GM21723 (cell line): ENCODE results near the gene FHAD1.

Experiments
- ATAC-seq: cut with Tn5 transposase; IDR thresholded peaks from one replicate; pipeline ENCODE4 v1.9.1; 2021; ENCODE audit warnings: mild to moderate bottlenecking, moderate library complexity; ENCODE audit not compliant: unreplicated experiment

FHAD1 gene

GRCh38 chr1:15245593-15246360 is 1.2 kb upstream of the FHAD1 start:
- no peak for ATAC-seq

DNA sequence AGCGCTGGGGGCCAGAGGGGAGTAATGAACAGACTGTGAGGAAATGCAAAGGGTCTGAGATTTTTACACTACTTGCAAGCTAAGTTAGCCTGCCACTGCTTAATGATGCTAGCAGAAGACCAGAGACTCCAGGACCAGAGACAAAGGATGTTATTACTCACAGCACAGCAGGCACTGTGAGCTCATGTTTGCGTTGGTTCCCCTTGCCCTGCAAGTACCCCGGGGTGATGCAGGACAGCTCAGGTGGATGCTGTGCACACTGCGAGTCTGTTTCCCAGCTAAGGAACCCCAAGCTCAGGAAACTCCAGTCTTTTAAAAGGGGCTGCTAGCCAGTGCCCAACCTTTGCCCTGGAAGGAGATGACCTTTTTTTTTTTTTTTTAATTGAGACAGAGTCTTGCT is 1.2 kb downstream of the FHAD1 start:
- ATAC-seq = no peak

DNA sequence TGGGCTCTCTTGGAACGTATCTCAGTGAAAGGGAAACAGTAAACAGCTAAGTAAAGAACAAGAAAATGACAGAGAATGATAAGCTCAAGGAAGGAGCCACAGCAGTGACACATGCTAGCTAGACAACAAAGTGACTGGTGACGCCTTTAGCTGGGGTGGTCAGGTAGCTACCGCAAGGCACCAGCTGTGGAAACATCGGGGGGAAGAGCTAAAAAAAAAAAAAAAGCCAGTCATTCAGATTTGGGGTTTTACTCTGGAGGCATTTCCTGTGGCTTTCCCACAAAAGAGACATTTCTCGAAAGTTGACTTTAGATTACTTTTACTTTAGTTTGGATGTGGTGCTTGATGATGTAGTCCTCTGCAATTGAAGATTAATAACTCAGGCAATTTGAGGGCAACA is 2.1 kb downstream of the FHAD1 start:
- ATAC-seq = no peak

- no peak for ATAC-seq
These were observed 5.1 kb downstream of the FHAD1 start for GRCh38 chr1:15251857-15252835.

GRCh38 chr1:15254559-15254958 is 7.5 kb downstream of the FHAD1 start:
- ATAC-seq = no peak

DNA sequence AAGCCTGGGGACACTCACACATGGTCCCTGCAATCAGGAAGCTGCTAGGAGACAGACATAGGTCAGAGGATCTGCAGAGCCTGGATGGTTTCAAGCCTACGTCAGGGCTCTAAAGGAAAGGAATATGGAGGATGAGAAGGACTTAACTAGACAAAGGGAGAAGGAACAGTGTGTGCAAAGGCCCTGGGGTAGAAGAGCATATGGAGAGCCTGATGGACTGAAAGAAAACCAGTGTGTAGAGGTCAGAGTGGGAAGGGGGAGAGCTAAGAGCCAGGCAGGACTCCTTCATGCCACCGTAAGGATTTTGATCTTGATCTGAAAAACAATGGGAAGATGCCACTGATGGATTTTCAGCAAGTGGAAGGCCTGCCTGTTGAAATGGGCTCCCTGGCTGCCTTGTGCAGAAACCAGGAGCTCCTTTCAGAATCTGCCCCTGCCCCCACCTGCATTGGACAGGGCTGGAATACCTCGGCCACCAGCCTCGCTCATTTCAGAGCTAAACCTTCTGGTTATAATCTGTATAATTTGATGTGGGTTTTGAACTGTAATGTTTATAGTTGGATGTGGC is 8.6 kb downstream of the FHAD1 start:
- no peak for ATAC-seq

DNA sequence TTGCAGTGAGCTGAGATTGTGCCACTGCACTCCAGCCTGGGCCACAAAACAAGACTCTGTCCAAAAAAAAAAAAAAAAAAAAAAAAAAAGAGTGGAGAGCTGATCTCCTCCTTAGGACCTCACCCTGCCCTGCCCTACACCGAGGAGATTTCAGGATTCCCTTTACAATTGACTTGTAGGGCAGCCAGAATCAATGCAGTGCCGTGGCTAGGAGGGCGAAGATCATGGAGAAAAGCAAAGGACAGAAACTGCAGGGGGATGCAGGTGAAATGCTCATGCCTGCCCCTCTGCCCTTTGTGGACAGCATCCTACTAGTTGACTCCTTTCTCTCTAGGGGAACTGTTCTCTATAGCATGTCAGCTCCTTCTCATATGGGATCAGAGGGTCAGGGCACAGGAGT is 9.6 kb downstream of the FHAD1 start:
- ATAC-seq = no peak

- ATAC-seq = no peak
These were observed 10.3 kb downstream of the FHAD1 start for GRCh38 chr1:15257309-15257708.

DNA sequence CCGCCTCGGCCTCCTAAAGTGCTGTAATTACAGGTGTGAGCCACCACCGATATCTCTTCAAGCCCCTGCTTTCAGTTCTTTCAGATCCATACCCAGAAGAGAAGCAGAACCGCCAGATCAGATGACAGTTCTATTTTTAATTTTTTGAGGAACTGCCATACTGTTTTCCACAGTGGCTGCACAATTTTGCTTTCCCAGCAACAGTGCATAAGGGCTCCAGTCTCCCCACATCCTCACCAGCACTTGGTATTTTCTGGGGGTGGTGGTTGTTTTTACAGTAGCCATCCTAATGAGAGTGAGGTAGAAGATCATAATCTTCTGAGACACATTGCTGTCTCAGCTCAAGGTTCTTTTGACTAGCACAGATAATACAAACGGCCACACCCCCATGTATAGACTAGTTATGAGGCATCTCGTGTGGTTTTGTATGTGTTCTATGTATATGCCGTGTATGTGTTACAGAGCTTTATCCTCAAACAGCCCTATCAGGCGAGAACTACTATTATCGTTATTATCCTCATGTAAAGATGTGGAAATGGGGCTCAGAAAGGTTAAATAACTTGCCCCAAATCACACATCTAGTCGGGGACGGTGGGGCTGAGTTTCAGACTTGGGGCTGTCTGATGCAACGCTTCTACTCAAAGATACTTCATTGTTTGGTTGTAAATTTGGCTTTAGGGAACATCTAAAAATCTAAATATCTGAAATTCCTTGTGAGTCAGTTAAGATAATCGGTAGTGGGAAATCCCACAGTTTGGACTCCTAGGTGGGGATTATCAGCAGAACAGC is 12.0 kb downstream of the FHAD1 start:
- no peak for ATAC-seq

GRCh38 chr1:15259622-15260007 is 12.6 kb downstream of the FHAD1 start:
- no peak for ATAC-seq

- ATAC-seq = no peak
These were observed 13.6 kb downstream of the FHAD1 start for GRCh38 chr1:15260418-15261154.

GRCh38 chr1:15261155-15262002 is 14.4 kb downstream of the FHAD1 start:
- ATAC-seq = no peak

GRCh38 chr1:15262003-15262377 is 15.0 kb downstream of the FHAD1 start:
- no peak for ATAC-seq

- ATAC-seq = no peak
These were observed 15.7 kb downstream of the FHAD1 start for GRCh38 chr1:15262706-15263105.

- no peak for ATAC-seq
These were observed 17.7 kb downstream of the FHAD1 start for GRCh38 chr1:15264769-15265168.

GRCh38 chr1:15271196-15271595 is 24.2 kb downstream of the FHAD1 start:
- no peak for ATAC-seq

DNA sequence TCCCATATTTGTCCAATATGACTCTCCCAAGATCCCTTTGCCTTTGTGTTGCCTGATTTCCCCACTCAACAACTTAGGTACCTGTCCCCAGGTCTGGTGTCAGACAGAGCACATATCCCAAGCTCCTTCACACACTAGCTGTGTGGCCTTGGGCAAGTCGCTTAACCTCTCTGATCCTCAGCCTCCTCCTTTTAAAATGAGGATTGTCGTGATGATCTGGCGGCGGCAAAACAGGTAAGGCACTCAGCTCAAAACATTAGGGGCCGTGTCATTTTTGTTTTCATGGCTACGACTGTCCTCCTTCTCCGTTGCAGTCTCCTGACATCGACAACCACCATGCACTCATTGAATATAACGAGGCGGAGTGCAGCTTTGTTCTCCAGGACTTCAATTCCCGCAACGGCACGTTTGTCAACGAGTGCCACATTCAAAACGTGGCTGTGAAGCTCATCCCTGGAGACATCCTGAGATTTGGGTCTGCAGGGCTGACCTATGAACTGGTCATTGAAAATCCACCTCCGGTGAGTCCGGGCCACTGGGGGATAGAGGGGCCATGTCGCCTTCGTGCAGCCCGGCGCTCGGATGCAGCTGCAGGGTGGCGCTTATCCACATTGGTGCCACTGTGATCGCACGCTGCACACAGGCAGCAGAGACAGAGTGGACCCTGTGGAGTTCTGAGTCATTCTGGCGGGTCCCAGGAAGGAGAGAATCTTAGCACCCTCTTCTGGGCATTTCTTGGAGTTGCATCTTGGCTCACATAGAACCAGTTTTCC is 25.2 kb downstream of the FHAD1 start:
- peak; percentile 49 for ATAC-seq

DNA sequence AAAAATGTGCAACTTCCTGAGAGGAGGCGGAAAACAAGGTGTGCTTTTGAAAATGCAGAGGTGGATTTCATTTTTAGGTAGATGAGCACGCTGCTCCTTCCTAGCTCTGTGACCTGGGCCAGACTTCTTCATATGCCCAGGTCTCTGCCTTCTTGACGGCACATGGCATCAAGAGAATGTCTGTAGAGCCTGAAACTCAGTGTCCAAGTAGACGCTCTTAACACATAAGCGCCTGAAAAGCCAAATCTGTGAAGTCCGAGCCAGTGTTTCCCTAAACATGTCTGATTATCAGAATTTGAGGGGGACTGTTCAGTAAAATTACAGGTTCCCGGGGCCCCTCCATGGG is 25.7 kb downstream of the FHAD1 start:
- no peak for ATAC-seq

DNA sequence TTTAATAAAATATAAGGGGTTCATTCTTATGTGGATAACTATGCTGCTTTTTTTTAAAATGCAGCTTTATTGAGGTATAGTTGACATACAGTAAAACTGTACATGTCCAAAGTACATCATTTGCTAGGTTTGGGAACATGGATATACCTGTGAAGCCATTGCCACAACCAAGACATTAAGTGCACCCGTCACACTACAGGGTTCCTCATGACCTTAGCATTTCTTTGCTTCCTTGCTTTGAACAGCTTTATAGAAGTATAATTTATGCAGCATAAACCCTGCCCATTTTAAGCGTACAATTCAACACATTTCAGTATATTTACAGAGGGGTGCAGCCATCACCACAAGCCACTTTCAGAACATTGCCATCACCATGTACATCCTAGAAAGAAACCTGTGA is 26.3 kb downstream of the FHAD1 start:
- ATAC-seq = no peak
